Spleen (tissue), 7 donors: ENCODE data around the gene ATP4B.

Experiments used
- CTCF ChIP-seq, 11 experiments: fragments of 200-600 bp in 7 of 11; fragments of 450-650 bp in 4 of 11; sonication (generic) in 4 of 11; IDR thresholded peaks in 8 of 11; conservative IDR thresholded peaks in 3 of 11; 1 replicate in 7 of 11; 2 replicates in 4 of 11; pipeline versions ENCODE4 v1.4.0 to v1.8.0; 2016 to 2021; ENCODE audit warnings: antibody characterized with exemption in 11 of 11, inconsistent platforms in 4 of 11, mild to moderate bottlenecking in 1 of 11
- POLR2AphosphoS5 ChIP-seq, 3 donors: sonication (generic); formaldehyde crosslinking; IDR thresholded peaks; one replicate each; pipeline ENCODE4 v1.5.1; 2017; ENCODE audit warnings: antibody characterized with exemption in 3 of 3
- donor health status: DM: no; HTN: no; CAD: no; lungs with moderate emphysema.
- donor health status: DM: no; HTN: no; CAD: no.
- donor health status: DM: no; HTN: no; CAD: no.

GRCh38 chr13:113643593-113643992 lies 14.4 kb downstream of the ATP4B start:
- TF ChIP-seq CTCF (IDR thresholded peaks at IDR 0.05 in 8 of 11, conservative IDR thresholded peaks at IDR 0.05 in 3 of 11) (no peak), POLR2AphosphoS5 (IDR thresholded peaks at IDR 0.05) (no peak)
